Stimulated activated CD8-positive, alpha-beta memory T cell treated with anti-CD3 and anti-CD28 coated beads, Interleukin-4, amount 100 ng/mL, for 4 hours (primary cell): ENCODE results near the gene PIP.
"Not testable (repeated sequence)": the region's sequence is repeated elsewhere in the genome, so short reads cannot be mapped to it uniquely, and the experiment has no call there.

Source experiments
- DNase-seq, 2 donors: peaks; one replicate each; pipeline ENCODE4 v3.0.0-alpha.2; 2020; ENCODE audit warnings: low read depth in 2 of 2, low spot score in 1 of 2

PIP gene, protein sequence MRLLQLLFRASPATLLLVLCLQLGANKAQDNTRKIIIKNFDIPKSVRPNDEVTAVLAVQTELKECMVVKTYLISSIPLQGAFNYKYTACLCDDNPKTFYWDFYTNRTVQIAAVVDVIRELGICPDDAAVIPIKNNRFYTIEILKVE

DNA sequence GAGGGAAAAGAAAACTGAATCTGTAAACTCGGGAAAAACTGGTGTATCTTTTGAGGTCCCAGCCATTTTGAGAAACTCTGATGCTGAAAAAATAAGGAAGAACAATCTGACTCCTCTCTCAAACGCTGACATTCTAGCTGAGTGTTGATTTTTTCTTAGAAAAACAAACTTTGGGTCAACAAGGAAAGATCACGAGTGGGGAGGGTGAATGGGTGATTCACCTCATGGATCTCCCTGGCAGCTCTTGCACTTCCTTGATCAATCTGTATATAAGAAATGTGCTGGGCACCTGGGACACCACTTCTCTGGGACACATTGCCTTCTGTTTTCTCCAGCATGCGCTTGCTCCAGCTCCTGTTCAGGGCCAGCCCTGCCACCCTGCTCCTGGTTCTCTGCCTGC is at the start of gene PIP:
PIP (plus strand) TSS at position 297 of the 400 bp plus-strand sequence; CDS start at position 337, 40 bp downstream.
- DNase-seq = no peak

DNA sequence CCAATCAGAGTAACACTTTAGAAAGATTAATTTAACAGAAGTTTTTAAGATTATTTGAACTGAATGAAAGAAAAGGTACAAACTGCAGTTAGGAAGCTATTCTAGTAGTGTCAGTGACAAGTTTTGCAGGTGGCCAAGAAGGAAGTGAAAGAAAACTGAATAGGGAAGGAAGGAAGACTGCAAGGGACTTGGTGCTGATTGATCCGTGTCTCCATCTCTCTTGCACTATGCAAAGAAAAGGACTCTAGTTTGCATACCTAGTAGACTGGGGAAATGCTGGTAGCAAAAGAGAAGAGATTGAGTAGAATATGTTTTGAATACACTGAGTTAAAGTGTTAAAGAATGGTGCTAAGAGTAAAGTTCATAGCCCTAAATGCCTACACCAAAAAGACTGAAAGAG is 46.8 kb upstream of the PIP start:
- no peak for DNase-seq

DNA sequence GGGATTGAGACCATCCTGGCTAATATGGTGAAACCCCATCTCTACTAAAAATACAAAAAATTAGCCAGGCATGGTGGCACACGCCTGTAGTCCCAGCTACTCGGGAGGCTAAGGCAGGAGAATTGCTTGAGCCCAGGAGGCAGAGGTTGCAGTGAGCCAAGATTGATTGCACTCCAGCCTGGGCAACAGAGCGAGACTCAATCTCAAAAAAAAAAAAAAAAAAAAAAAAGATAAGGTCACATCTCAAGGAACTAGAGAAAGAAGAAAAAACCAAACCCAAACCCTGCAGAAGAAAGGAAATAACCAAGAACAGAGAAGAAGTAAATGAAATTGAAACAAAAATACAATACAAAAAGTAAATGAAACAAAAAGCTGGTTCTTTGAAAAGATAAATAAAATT is 46.3 kb upstream of the PIP start:
- not testable (repeated sequence) for DNase-seq

DNA sequence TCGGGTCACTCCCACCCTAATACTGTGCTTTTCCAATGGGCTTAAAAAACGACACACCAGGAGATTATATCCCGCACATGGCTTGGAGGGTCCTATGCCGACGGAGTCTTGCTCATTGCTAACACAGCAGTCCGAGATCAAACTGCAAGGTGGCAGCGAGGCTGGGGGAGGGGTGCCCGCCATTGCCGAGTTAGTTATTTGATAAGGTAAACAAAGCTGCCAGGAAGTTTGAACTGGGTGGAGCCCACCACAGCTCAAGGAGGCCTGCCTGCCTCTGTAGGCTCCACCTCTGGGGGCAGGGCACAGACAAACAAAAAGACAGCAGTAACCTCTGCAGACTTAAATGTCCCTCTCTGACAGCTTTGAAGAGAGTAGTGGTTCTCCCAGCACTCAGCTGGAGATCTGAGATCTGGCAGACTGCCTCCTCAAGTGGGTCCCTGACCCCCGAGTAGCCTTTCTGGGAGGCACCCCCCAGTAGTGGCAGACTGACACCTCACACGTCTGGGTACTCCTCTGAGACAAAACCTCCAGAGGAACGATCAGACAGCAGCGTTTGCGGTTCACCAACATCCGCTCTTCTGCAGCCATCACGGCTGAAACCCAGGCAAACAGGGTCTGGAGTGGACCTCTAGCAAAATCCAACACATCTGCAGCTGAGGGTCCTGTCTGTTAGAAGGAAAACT is 43.2 kb upstream of the PIP start:
- DNase-seq = not testable (repeated sequence)

DNA sequence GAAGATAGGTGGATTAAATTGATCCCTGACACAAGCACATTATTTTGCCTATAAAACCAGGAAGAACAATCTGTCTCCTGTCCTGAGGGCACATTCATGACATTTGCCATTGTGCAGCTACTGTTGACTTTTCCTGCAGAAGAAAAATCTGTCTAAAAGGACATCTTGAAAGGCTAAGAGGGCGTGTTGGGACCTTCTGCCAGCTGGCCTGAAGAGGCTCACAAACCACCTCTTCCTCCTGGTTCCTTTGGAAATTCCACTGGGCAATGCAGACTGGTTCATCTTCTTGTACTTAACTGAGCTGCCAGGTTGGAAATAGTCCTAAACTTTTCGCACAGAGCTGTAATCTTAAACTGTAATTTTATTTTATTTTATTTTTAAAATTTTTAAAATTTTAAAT is 35.7 kb upstream of the PIP start:
- no peak for DNase-seq

DNA sequence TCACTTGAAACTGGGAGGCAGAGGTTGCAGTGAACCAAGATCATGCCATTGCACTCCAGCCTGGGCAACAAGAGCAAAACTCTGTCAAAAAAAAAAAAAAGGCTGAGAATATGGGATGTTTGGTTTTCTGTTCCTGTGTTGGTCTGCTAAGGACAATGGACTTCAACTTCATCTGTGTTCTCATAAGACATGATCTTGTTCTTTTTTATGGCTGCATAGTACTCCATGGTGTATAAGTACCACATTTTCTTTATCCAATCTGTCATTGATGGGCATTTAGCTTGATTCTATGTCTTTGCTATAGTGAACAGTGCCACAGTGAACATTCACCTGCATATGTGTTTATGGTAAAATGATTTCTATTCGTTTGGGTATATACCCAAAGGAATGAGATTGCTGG is 32.3 kb upstream of the PIP start:
- not testable (repeated sequence) for DNase-seq

DNA sequence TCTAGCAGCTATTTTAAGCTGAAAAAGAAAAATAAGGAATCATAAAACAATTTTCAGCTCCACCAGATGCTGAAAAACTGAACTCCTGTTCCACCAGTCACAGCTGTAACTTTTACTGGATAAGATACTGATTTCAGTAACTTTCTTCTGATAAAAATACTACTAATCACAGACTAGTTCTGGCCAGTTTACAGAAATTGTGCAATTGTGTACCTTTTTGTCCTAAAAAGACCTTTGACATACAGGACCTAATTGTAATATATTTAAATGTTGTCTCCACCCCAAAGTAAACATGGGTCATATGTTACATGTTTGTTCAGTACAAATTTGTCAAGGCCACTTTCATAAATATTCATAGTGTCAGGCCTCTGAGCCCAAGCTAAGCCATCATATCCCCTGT is 27.1 kb upstream of the PIP start:
- no peak for DNase-seq

DNA sequence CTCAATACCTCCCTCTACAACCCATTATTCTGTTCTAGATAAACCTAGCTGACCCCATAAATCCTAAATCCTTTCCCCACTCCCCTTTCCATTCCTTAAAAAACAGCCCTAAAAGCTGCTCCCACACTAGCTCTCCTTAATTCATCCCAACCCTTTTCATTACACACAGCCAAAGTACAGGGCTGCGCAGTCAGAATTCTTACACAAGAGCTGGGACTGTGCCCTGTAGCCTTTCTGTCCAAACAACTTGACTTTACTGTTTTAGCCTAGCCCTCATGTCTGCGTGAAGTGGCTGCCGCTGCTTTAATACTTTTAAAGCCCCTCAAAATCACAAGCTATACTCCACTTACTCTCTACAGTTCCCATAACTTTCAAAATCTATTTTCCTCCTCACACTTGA is 23.9 kb upstream of the PIP start:
- not testable (repeated sequence) for DNase-seq

DNA sequence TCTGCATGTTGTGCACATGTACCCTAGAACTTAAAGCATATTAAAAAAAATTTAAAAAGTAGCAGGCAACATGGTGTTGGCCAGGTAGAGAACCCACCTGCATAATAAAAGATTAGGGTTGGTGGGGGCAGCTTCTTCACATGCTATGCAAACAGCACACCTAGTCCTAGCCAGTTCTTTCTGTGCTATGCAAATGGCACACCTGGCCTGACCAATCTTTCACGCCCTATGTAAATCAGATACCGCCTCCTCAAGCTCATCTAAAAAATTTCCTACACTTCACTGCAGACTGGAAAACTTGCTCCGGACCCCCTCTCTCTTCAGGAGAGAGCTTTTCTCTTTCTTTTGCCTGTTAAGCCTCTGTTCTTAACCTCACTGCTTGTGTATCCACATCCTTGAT is 14.5 kb upstream of the PIP start:
- no peak for DNase-seq

DNA sequence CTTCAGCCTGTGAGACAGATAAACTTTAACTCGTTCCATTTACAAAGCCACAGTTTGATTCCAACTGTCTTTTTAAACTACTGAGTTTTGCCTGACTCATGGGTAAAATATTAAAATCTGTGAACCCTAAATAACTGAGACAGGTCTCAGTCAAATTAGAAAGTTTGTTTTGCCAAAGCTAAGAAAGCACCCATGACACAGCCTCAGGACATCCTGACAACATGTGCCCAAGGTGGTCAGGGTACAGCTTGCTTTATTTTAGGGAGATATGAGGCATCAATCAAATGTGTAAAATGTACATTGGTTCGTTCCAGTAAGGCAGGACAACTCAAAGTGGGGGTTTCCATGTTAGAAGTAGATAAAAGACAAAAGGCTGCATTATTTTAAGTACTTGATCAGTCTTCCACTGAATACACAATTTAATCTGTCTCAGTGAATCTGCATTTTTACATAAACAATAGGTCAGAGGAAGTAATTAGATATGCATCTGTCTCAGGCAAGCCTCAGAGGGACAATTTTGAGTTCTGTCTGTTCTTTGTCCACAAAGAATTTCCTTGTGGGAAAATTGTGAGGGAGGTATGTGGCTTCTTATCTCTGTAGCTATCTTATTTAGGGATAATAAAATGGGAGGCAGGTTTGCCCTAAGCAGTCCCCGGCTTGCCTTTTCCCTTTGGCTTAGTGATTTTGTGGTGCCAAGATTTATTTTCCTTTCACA is 11.0 kb upstream of the PIP start:
- DNase-seq = no peak

DNA sequence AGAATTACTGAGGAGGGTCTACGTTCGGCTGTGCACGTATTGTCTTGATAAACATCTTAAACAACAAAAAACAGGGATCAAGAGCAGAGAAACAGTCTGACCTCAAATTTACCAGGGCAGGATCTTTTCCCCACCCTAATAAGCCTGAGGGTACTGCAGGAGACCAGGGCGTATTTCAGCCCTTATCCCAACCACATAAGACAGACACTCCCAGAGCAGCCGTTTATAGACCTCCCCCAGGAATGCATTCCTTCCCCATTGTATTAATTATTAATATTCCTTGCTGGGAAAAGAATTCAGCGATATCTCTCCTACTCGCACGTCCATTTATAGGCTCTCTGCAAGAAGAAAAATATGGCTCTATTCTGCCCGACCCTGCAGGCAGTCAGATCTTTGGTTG is 8.6 kb upstream of the PIP start:
- DNase-seq = not testable (repeated sequence)

DNA sequence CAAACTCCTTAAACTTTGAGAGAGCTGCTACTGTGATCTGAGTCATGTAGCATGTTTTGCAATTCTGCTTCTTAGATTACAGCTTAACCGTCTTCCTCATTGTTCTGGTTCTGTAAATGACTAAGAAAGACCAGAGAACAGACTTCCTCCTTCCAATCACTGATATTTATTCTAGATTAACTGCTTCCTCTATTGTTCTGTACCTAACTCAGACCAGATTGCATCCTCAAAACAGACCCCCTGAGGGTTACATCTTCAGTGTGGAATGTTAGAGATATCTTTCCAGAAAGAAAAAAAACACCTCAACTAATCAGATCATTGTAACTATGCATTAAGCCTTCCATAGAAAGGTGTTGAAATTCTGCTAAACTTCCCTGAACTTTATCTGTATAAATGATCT is 5.7 kb upstream of the PIP start:
- no peak for DNase-seq

DNA sequence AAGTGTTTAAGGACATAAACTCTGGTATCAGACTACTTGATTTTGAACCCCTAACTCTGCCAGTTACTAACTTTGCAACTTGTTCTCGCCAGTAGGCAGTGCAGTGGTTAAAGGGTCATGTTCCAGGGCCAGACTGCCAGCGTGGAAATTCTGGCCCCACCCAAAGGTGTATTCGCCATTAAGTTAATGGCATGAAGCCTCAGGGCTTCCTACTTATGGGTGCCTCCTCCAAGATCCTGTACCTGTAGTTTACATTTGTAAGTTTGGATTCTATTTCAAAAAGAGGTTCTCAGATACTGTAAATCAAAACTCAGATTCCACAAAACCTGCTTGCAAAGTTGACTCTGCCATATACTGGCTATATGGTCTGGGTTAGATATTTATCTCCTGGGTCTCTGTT is 2.8 kb upstream of the PIP start:
- no peak for DNase-seq

DNA sequence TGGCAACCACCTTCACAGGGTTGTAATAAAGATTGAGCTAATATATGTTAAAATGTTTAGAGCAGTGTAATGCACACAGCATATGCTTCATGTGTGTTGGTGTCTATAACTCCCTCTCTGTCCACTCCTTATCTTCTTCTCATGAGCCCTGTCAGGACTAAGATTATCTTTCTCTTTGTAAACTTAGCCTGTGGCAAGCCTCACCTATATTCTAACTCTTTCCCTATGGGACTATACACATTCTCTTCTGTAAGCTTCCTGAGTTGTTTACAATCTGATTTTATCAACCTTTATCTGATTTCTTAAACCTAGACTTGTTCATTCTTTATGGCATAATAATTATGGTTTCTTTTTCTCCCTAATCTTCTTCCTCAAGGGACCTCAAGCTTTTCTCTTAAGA is 2.4 kb upstream of the PIP start:
- DNase-seq = no peak

DNA sequence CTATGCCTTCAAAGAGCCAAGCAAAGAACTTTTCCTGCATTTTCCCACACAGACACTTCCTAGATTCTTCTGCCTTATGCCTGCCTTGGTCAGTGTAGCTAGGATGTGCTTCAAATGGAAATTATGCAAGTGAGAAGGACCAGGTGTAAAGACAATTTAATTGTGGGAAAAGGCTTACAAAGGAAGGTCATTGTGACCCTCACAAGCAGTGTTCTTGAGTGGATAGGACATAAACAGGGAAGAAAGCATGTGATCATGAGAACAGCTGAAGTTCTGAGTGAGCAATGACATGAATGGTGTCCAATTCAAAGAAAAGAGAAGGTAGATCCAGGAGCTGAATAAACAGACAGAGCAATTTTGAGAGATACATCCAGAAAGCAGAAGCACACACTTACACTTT is 1.3 kb upstream of the PIP start:
- no peak for DNase-seq

DNA sequence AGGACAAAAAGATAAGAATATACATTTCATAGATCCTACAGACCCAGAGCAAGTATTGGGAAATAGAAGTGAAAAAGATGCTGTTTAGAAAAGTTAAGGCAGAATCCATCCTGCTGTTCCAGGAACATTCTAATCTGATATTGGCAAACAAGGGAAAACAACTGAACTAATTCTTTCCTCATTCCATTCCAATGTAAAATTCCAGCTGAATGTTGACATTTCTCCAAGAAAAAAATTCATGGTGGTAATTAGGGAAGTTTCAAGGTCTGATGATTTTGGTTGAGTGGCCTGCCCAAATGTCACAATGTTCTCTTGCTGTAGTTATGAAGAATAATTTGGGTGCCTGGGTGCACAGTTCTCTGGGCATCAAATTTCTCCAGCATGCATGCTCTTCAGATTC is 15.2 kb downstream of the PIP start:
- DNase-seq = no peak

DNA sequence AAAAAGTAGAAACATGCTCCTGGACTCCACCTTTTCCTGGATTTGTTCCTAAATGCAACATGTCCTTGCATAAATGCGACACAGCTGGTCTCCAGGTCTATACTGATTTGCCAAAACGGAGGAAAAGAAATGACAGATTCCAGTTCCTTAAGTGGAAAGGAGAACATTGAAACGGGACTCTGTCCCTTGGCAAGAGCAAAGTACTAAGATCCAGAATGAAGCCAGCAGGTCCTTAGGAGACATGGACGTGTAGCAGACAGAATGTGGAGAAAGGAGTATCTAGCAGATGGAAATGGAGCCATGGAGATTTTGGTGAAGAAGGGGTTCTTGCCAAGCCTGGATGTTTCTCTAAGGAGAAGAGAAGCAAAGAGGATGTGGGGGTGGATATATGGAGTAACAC is 16.2 kb downstream of the PIP start:
- no peak for DNase-seq

DNA sequence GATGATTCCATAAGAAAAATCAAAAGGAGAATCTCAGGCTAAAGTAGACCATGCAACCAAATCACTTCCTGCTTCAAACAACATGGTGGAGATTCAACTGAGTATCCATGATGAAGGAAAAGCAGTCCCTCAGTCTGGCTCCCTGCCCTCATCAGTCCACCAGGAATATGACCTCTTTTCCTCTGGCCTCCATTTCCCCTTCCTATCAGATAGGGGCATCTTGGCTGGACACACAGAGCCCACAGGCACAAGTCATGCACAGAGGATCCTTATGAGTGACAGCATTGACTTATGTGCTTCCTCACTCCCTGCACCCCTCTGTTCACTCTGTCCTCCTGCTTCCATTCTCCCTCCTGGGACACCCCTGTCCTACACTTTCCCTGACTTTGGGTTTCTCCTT is 16.8 kb downstream of the PIP start:
- DNase-seq = no peak

DNA sequence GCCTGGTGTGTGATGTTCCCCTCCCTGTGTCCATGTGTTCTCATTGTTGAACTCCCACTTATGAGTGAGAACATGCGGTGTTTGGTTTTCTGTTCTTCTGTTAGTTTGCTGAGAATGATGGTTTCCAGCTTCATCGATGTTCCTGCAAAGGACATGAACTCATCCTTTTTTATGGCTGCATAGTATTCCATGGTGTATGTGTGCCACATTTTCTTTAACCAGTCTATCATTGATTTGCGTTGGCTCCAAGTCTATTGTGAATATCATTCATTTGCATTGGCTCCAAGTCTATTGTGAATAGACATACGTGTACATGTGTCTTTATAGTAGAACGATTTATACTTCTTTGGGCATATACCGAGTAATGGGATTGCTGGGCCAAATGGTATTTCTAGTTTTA is 18.8 kb downstream of the PIP start:
- not testable (repeated sequence) for DNase-seq

DNA sequence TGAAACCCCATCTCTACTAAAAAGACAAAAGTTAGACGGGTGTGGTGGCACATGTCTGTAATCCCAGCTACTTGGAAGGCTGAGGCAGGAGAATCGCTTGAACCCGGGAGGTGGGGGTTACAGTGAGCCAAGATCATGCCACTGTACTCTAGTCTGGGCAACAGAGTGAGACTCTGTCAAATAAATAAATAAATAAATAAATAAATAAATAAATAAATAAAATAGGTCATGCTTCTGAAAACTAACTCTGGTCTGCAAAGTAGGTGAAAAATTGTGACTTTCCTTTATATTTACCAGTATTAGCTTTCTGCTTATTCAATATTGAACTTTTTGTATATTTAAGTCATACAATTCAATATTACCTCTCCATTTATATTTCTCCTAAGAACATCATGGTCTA is 26.7 kb downstream of the PIP start:
- DNase-seq = not testable (repeated sequence)

DNA sequence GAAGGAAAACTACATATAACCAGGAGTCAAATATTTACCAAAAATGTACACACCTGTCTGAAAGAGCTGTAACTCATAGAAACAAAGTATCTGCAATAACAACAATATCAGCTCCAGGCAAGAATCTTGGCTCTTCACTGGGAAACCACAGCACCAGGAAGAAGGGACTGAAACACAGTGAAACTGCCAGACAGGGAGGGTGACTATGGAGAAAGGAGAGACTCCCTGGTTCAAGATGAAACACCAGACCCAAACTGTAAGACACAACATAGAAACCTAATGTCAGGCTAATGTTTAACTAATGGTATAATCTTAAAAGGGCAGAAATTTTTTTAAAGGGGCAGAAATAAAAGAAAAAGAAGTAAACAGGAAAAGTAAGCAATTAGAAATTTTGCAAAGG is 39.8 kb downstream of the PIP start:
- no peak for DNase-seq

DNA sequence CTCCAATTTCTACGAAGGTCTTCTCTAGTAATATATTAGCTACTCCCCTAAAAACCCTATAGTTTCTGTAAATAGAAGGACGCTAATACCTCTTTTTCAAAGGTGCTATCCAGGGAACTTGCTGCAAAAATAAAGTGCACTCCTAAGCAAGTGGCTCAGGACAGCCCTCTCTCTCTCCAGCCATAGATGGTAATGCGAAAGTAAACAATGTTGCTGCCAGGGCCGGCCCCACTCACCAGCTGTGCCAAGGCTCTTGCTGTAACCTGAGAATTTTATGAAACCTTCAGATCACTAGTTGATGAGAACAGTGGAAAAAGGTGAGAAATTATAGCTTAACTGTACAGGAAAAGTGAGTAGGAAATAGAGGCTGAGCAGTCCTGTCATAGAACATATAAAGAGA is 40.5 kb downstream of the PIP start:
- DNase-seq = no peak

DNA sequence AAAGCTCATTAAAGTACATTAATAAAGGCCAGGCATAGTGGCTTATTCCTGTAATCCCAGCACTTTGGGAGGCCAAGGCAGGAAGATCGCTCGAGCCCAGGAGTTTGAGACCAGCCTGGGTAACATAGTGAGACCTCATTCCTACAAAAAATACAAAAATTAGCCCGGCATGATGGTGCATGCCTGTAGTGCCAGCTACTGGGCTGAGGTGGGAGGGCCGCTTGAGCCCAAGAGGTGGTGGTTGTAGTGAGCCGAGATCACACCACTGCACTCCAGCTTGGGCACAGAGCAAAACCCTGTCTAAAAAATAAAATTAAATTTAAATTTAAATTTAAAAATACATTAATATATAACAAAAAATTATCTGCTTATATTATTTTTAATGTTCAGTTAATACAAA is 44.3 kb downstream of the PIP start:
- no peak for DNase-seq
